ENCODE results near the gene CBX2. TPM values are rescaled to one million over a fixed set of nuclear protein-coding genes. Genes with fewer than 3 reads are reported as not detected.

Gene CBX2
- total RNA-seq, 4 donors from 2014 or later: 0.34 to 3.0 (median 0.68) TPM

DNA sequence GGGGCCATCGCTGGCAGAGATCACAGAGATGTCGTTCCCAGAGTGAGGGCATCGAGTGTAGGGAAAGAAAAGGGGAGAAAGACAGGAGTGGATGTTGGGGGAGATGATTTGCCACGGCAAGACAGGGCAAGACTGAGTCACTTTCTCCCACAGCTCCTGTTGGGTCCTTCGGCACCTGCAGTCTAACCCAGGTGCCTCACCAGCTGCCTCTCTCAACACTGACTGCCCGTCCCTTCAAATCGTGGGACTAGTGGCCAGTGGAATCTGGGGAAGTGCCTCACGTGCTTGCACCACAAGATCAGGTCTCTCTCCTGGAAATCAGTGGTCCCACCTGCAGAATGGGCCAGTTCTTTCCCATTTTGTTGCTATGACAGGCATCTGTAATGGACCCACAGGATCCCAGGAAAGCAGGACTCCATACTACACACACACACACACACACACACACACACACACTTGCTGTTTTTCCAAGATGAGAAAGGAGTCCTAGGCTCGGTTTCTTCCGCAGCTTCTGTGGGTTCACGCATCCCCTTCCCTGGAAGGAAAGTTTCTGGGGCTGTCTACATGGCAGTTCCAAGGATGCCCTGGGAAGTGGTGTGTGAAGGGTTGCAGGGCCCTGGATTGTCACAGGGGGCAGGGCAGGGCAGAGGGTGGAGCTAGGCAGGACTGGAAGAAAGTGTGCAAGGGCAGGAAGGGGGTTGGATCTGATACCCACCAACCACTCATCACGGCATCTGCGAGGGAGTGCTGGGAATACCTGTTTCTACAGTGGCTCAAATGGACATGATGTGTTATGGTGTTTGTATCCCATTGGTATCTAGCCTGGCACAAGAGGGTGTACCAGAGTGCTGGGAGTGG lies 29.1 kb downstream of the CBX2 start:
- TF ChIP-seq CTCF (IDR thresholded peaks at IDR 0.05; ENCODE audit: low read depth): no peak

GRCh38 chr17:79808763-79809529 lies 31.0 kb downstream of the CBX2 start:
- no peak for TF ChIP-seq CTCF (IDR thresholded peaks at IDR 0.05; ENCODE audit: low read depth)

DNA sequence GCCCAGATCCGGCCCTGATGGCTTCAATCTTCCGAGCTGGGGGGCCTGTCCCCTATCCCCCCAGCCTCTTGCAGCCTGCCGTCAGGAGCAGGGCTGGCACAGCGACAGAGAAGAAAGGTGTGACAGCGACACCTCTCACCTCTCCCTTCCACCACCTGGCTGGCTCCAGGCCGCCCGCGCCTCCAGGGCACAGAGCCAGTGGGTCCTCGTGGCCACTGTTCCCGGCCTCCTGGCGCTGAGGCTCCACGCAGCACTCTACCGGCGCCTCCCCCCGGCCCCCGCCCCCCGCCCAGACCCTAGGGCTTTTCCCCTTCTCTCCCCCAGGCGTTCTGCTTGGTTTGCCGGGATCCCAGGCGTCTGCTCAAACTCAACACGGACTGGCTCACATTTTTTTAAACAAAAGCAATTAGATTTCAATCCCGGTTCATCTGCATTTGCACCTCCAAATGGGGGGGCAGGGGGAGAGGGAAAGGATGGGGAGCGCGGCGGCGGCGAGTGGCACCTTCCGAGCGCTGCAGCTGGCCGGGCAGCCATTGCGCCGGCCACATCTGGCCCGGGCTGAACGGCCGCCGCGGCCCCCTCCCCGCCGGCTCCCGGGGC lies 31.7 kb downstream of the CBX2 start:
- TF ChIP-seq CTCF (IDR thresholded peaks at IDR 0.05; ENCODE audit: low read depth): no peak

DNA sequence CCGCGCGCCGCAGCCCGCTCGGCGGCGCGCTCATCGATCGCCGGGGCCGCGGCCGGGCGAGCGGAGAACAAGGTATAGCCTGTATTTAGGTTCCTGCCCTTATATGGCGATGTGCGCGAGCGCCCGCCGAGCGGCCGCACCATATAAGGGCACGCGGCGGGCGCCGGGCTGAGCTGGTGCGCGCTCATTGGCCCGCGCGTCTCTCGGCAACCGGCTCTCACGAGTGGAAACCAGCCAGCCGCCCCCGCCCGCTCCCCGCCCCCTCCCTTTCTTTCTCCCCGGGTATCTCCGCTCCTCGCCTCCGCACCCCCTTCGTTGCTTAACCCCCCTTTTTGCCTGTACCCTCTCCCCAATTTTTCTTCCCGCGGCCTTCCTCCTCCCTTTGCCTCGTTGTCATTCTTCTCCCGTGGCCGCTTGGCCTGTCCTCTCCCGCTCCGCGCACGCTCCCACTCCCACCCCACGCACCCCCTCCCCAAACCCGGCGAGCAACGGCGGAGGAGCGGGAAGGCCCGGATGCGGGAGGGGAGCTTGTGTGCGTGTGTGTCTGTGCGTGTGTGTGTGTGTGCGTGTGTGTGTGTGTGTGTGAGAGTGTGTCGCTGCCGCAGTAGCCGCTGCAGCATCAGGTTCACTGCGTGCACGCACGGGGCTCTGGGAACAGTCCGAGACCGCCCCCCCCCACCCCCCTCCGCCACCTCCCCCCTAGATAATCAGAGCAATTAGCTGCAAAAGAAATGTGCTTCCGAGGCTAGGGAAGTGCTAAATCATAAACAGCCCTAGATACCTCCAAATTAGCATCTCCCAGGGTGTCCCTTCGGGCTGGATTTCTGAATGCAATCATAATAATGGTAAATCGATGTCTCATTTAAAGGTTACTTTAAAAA lies 32.4 kb downstream of the CBX2 start:
- no peak for TF ChIP-seq CTCF (IDR thresholded peaks at IDR 0.05; ENCODE audit: low read depth)

DNA sequence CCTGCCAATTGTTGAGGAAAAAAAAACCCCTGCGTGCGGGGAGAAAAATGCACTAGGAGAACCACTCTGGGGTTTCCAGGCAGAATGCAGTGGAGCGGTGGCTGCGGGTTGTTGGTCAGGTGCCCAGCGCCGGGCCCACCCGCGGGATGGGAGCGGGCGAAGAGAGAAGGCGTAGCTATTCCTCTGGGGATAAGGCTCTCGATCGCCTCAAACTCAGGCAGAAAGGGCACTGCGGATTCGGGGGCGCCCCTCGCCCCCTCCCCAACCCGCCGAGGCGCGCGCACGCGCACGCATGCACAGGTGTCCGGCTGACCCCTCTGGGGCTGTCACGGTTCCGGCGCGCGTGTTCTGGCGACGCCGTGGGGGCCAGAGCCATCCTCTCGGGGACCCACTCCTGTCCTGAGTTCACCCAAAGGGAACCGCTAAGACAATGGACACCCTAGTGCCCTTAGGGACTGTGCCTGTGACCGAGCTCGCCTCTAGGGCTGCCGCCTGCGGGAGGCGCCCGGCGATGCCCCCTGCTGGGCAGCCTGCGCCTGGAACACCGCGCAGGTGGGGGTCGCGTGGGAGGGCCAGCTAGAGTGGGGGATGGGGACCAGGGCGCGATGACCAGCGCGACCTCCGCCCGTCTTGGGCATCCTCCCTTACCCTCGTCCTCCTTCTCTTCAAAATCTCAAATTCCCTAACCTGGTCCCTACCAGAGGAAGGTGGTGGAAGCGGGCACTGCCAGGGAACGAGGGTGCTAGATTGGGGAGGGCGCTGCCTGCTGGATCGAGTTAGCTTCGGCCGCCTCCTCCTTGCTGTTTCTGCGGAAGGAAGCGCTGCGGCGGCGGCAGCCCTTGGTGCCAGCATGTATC lies 33.3 kb downstream of the CBX2 start:
- TF ChIP-seq CTCF (IDR thresholded peaks at IDR 0.05; ENCODE audit: low read depth): no peak

DNA sequence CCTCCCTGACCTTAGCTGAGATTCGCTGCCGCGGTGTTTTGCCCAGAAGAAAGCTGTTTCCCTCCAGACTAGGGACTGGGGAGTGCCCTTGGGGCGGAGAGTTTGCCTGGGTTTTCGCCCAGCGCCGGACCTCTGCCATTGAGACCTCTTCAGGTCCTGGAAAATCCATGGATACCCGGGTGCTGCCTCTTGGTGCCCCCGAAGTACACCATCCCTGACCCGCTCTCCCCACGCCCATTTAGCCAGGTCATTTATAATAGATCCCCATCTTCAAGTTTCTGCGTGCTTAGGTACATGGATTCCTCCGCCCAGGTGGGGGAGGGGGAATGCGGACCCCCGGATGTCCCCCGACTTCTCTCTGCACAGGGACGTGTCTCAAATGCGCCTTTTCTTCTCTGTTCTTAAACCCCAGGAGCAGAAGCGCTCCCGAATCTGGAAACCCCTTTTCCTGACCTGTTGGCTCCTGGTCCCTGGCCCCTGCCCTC lies 34.0 kb downstream of the CBX2 start:
- TF ChIP-seq CTCF (IDR thresholded peaks at IDR 0.05; ENCODE audit: low read depth): no peak

All from subcutaneous adipose tissue (tissue), 4 donors.